ENCODE data around the gene OLFM1. TPM values are rescaled to one million over a fixed set of nuclear protein-coding genes. Genes with fewer than 3 reads are reported as not detected.
"Not testable (repeated sequence)": the region's sequence is repeated elsewhere in the genome, so short reads cannot be mapped to it uniquely, and the experiment has no call there.

Gene OLFM1
- total RNA-seq, 1 donor from 2014 or later: 0.96 TPM

DNA sequence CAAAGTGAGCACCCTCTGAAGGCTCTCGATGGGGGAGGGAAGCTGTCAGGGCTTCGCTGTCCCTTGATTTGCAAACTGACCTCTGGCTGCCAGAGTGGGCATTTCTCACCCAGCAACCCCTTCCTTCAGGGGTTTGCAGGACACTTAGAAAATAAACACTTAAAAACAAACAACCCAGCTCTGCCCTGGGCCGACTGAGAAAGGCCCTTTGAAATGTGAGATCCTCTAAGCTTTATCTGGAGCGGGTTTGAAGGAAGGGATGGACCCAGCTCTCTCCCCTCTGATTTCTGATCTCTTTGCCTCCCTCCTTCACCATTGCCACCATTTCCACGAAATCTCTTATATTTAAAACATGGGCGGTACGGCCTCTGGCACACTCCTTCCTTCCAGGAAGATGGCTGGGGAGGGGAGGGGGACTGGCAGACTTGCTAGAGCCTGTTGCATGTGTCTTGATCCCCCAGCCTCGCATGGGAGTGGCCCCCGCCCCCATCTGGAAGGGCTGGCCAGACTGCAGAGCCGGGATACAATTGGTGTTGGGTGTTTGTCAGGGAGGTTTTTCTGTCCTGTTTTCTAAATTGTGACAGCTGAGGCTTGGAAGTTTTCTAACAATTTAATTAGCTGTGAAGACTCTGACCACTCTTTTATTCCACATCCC lies 20.2 kb downstream of the OLFM1 start:
- Histone ChIP-seq H3K4me3 (ENCODE audit: low read depth, low read length) (no peak overlapping the region), H3K36me3 (ENCODE audit: control insufficient read depth, insufficient read depth, low read length) (no peaks in the 10 kb centered on the region), H3K27me3 (ENCODE audit: control insufficient read depth, insufficient read depth, low read length) (peaks cover 6% of the 10 kb centered on the region)
- TF ChIP-seq, protein P1, sequence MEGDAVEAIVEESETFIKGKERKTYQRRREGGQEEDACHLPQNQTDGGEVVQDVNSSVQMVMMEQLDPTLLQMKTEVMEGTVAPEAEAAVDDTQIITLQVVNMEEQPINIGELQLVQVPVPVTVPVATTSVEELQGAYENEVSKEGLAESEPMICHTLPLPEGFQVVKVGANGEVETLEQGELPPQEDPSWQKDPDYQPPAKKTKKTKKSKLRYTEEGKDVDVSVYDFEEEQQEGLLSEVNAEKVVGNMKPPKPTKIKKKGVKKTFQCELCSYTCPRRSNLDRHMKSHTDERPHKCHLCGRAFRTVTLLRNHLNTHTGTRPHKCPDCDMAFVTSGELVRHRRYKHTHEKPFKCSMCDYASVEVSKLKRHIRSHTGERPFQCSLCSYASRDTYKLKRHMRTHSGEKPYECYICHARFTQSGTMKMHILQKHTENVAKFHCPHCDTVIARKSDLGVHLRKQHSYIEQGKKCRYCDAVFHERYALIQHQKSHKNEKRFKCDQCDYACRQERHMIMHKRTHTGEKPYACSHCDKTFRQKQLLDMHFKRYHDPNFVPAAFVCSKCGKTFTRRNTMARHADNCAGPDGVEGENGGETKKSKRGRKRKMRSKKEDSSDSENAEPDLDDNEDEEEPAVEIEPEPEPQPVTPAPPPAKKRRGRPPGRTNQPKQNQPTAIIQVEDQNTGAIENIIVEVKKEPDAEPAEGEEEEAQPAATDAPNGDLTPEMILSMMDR (IDR thresholded peaks at IDR 0.05; ENCODE audit: insufficient read depth, low read length, poor library complexity, severe bottlenecking): no peak
- no peak for DNase-seq (ENCODE audit: low read depth)

GRCh38 chr9:135108831-135109510 lies 21.5 kb downstream of the OLFM1 start:
- no peak for DNase-seq (ENCODE audit: low read depth)
- Histone ChIP-seq H3K27me3 (ENCODE audit: control insufficient read depth, insufficient read depth, low read length) (peaks cover 6% of the 10 kb centered on the region), H3K4me3 (ENCODE audit: low read depth, low read length) (no peak overlapping the region), H3K36me3 (ENCODE audit: control insufficient read depth, insufficient read depth, low read length) (no peaks in the 10 kb centered on the region)
- TF ChIP-seq, protein P1 (IDR thresholded peaks at IDR 0.05; ENCODE audit: insufficient read depth, low read length, poor library complexity, severe bottlenecking): no peak

DNA sequence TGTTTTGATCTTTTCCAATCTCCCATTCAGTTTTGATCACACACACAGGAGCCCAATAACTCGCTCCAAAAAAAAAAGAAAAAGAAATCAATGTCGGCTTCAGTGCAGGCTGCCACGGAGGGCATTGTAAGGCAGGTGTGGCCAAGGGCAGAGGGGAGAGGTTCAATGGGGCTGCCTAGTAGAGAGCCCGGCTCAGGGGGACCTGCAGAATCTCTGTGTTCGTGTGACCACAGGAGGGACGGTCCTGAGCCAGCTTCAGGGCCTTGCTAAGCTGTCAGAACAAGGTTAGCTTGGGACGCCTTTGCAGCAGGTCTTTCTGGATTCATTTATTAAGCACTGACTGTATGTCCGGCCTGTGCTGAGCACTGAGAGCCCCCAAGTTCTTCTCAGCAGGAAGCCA lies 22.2 kb downstream of the OLFM1 start:
- TF ChIP-seq, protein P1 (IDR thresholded peaks at IDR 0.05; ENCODE audit: insufficient read depth, low read length, poor library complexity, severe bottlenecking): no peak
- Histone ChIP-seq H3K36me3 (ENCODE audit: control insufficient read depth, insufficient read depth, low read length) (no peaks in the 10 kb centered on the region), H3K4me3 (ENCODE audit: low read depth, low read length) (no peak overlapping the region), H3K27me3 (ENCODE audit: control insufficient read depth, insufficient read depth, low read length) (peaks cover 6% of the 10 kb centered on the region)
- DNase-seq (ENCODE audit: low read depth): no peak

- TF ChIP-seq, protein P1 (IDR thresholded peaks at IDR 0.05; ENCODE audit: insufficient read depth, low read length, poor library complexity, severe bottlenecking): no peak
- H3K36me3 ChIP-seq (ENCODE audit: control insufficient read depth, insufficient read depth, low read length): no peaks in the 10 kb centered on the region
- no peak for DNase-seq (ENCODE audit: low read depth)
These were observed 22.9 kb downstream of the OLFM1 start for GRCh38 chr9:135110416-135110815.

GRCh38 chr9:135111600-135111999 lies 24.1 kb downstream of the OLFM1 start:
- not testable (repeated sequence) for H3K36me3 ChIP-seq (ENCODE audit: control insufficient read depth, insufficient read depth, low read length); DNase-seq (ENCODE audit: low read depth); H3K27me3 ChIP-seq (ENCODE audit: control insufficient read depth, insufficient read depth, low read length); H3K4me3 ChIP-seq (ENCODE audit: low read depth, low read length)

More at GRCh38 chr9:135110416-135110815, 22.9 kb downstream of the OLFM1 start:
- Histone ChIP-seq H3K4me3 (ENCODE audit: low read depth, low read length) (no peak overlapping the region), H3K27me3 (ENCODE audit: control insufficient read depth, insufficient read depth, low read length) (peaks cover 6% of the 10 kb centered on the region)

DNA sequence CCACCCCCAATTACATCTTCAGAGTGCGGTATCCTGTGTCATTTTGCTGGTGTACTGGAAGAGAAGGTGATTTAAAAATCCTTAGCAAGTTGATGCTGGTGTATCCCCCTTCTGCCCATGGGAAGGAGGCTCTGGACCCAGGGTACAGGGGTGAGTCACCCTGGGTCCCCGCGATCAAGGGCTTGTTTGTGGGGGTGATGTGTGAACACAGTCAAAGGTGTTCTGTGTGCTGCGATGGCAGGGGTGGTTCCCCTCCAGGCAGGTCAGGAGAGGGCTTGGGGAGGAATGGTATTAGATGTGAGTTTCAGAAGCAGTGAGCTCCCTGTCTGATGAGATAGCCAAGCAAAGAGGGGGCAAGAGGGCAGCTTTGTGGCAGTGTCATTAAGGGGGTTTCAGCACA lies 28.9 kb downstream of the OLFM1 start:
- Histone ChIP-seq H3K4me3 (ENCODE audit: low read depth, low read length) (no peak overlapping the region), H3K27me3 (ENCODE audit: control insufficient read depth, insufficient read depth, low read length) (no peaks in the 10 kb centered on the region), H3K36me3 (ENCODE audit: control insufficient read depth, insufficient read depth, low read length) (no peaks in the 10 kb centered on the region)
- no peak for DNase-seq (ENCODE audit: low read depth)
- TF ChIP-seq, protein P1 (IDR thresholded peaks at IDR 0.05; ENCODE audit: insufficient read depth, low read length, poor library complexity, severe bottlenecking): no peak
